Gastrocnemius medialis (tissue), 4 donors: ENCODE measurements around the gene SLX4. TPM values are rescaled to one million over a fixed set of nuclear protein-coding genes. Genes with fewer than 3 reads are reported as not detected.
"Not testable (repeated sequence)": the region's sequence is repeated elsewhere in the genome, so short reads cannot be mapped to it uniquely, and the experiment has no call there.

Experiments used
- ATAC-seq, 2 donors: fragments of 150-250 bp; one replicate each; pipeline ENCODE4 v1.9.1; 2016
- DNase-seq, 2 donors: peaks; one replicate each; pipeline ENCODE4 v3.0.0-alpha.2; 2019
- H3K27ac ChIP-seq, 4 donors: fragments of 200-600 bp; sonication (generic); 1 replicate in 1 of 4; 2 replicates in 3 of 4; pipeline ENCODE4 v1.5.1; 2016 to 2018; ENCODE audit warnings: mild to moderate bottlenecking in 2 of 4, moderate library complexity in 1 of 4
- H3K27me3 ChIP-seq, 3 donors: fragments of 200-600 bp; sonication (generic) in 2 of 3; 1 replicate in 1 of 3; 2 replicates in 2 of 3; pipeline versions ENCODE4 v1.5.1 to v1.6.0; 2016 to 2019; ENCODE audit warnings: mild to moderate bottlenecking in 1 of 3, moderate library complexity in 1 of 3
- H3K36me3 ChIP-seq, 2 donors: fragments of 200-600 bp; sonication (generic) in 1 of 2; one replicate each; pipeline ENCODE4 v1.5.1; 2017 to 2018
- H3K4me1 ChIP-seq, 2 donors: fragments of 200-600 bp; sonication (generic) in 1 of 2; one replicate each; pipeline ENCODE4 v1.5.1; 2016 to 2017; ENCODE audit warnings: mild to moderate bottlenecking in 2 of 2
- H3K4me3 ChIP-seq, 4 donors: fragments of 200-600 bp; sonication (generic) in 3 of 4; 1 replicate in 1 of 4; 2 replicates in 3 of 4; pipeline ENCODE4 v1.5.1; 2016 to 2019; ENCODE audit warnings: mild to moderate bottlenecking in 2 of 4
- H3K9me3 ChIP-seq, 3 donors: fragments of 200-600 bp; sonication (generic) in 2 of 3; 1 replicate in 1 of 3; 2 replicates in 2 of 3; pipeline ENCODE4 v1.5.1; 2016 to 2019
- POLR2A ChIP-seq, 2 donors: fragments of 450-650 bp; IDR thresholded peaks; one replicate each; pipeline ENCODE4 v1.6.1; 2017; ENCODE audit warnings: antibody characterized with exemption in 2 of 2, mild to moderate bottlenecking in 2 of 2, moderate library complexity in 2 of 2
- in situ Hi-C, 4 donors: fragments of 200-750 bp; cut with MboI; loops; one replicate each; pipeline versions ENCODE4 v1.15.0 to v1.8.0; 2017; ENCODE audit warnings: low sequenced_read_pairs in 4 of 4
- intact Hi-C: fragments of 100-400 bp; cut with DNase I; formaldehyde crosslinking; loops from one replicate; pipeline ENCODE4 v1.15.1; 2023; ENCODE audit warnings: low total_unique reads
- total RNA-seq, 4 donors: library from RNA; depleted of rRNA; stranded (reverse); fragments of >200 nt; gene quantifications; one replicate each; pipeline versions ENCODE4 v1.1.0 to v1.2.3, GENCODE V29; 2016
- TF ChIP-seq, protein P1 (sequence below), 5 experiments: fragments of 450-650 bp in 3 of 5; fragments of 200-600 bp in 2 of 5; sonication (generic) in 2 of 5; IDR thresholded peaks in 4 of 5; conservative IDR thresholded peaks in 1 of 5; 1 replicate in 4 of 5; 2 replicates in 1 of 5; pipeline ENCODE4 v1.5.1; 2016 to 2019; ENCODE audit warnings: antibody characterized with exemption in 5 of 5, mild to moderate bottlenecking in 3 of 5, moderate library complexity in 3 of 5

Gene SLX4
- total RNA-seq, 4 donors from 2014 or later = 1.8 to 3.6 (median 2.8) TPM

- Histone ChIP-seq H3K27me3 (no peaks in the 10 kb centered on the region), H3K36me3 (no peaks in the 10 kb centered on the region), H3K9me3 (no peaks in the 10 kb centered on the region), H3K4me1 (peaks cover 13 to 23% of the 10 kb centered on the region in 2 donors), H3K27ac (no peak overlapping the region), H3K4me3 (peak overlapping the region; percentile 86 to 100 (median 98))
- DNase-seq = no peak
- intact Hi-C loops (loop anchor here (5.0 kb wide), 3 partner anchors 155 to 505 kb away; partner anchors contain the start of genes ADCY9 and ZNF263), in situ Hi-C loops (no loop called here)
- ATAC-seq = no peak
- no peak for TF ChIP-seq POLR2A (IDR thresholded peaks at IDR 0.05)
- TF ChIP-seq, protein P1, sequence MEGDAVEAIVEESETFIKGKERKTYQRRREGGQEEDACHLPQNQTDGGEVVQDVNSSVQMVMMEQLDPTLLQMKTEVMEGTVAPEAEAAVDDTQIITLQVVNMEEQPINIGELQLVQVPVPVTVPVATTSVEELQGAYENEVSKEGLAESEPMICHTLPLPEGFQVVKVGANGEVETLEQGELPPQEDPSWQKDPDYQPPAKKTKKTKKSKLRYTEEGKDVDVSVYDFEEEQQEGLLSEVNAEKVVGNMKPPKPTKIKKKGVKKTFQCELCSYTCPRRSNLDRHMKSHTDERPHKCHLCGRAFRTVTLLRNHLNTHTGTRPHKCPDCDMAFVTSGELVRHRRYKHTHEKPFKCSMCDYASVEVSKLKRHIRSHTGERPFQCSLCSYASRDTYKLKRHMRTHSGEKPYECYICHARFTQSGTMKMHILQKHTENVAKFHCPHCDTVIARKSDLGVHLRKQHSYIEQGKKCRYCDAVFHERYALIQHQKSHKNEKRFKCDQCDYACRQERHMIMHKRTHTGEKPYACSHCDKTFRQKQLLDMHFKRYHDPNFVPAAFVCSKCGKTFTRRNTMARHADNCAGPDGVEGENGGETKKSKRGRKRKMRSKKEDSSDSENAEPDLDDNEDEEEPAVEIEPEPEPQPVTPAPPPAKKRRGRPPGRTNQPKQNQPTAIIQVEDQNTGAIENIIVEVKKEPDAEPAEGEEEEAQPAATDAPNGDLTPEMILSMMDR (IDR thresholded peaks at IDR 0.05 in 4 of 5, conservative IDR thresholded peaks at IDR 0.05 in 1 of 5) = no peak
Observed at GRCh38 chr16:3612510-3613466, 1.4 kb upstream of the SLX4 start.

DNA sequence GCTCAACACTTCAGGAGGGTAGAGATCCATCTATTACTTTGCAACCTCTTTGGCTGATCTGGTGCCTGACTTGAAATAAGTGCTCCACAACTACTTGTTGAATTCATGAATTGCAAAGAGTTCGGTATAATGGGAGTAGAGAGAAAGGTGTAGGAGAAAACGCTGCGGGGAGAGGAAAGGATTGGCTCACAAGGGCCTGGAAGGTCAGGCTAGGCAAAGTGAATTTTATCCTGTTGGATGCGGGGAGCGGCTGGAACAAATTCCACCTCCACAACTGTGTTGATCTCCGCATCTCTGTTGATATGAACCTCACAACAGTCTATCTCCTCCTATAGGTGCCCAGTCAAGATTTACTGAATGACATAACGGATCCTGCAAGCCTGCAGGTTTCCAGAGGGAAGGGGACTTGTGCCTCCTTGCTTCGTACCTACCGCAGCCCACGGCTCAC is 684 bp downstream of the SLX4 start:
- ATAC-seq (peak in 1 of 2 donors; percentile 13), DNase-seq (no peak)
- Histone ChIP-seq H3K27me3 (no peaks in the 10 kb centered on the region), H3K36me3 (no peaks in the 10 kb centered on the region), H3K27ac (peak overlapping the region; percentile 75 to 92 (median 88)), H3K4me3 (peak overlapping the region; percentile 86 to 99 (median 93)), H3K4me1 (peaks cover 16 to 23% of the 10 kb centered on the region in 2 donors), H3K9me3 (no peaks in the 10 kb centered on the region)
- in situ Hi-C loops = no loop called here
- intact Hi-C loops = loop anchor here (2.0 to 5.0 kb wide), 4 partner anchors 84 to 507 kb away; partner anchors contain the start of genes ADCY9 and ZNF263
- TF ChIP-seq, protein P1 (IDR thresholded peaks at IDR 0.05 in 4 of 5, conservative IDR thresholded peaks at IDR 0.05 in 1 of 5) = no peak
- TF ChIP-seq POLR2A (IDR thresholded peaks at IDR 0.05) = no peak

DNA sequence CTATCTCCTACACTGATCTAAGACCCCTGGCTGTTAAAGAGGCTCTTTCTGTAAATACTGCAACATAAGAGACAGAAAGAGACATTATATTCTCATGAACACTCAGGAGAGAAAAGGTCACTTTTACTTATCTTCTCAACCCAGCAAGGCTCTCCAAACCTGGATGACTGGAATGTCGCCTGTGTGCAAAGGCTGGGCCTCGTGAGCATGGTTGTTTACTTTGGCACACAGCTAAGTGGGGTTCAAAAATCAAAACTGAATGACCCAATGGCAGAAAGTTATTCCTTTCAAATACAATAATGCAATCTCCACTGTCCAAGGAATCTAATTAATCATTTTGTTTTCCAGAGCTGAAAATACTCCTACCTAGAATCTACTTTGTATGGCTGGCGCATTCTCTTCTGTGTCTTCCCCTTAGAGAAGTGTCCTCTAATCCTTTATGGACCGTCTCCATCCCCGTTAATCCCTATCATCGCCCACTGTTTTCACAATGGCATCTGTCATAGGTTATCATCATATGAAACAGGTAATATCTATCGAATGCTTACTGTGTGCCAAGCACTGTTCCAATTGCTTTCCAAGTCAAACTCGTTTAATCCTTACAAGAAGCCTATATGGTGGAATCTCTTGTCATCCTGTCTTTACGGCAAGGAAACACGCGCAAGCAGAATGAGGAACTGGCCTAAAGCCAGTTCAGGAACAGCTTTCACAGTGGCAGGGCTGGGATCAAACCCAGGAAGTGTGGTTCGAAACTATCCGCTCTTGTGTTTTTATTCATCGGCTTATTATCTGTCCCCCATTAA is 1.3 kb downstream of the SLX4 start:
- H3K4me1 ChIP-seq = peaks cover 16 to 23% of the 10 kb centered on the region in 2 donors
- H3K27me3 ChIP-seq = no peaks in the 10 kb centered on the region
- H3K4me3 ChIP-seq = peak overlapping the region; percentile 86 to 99 (median 93)
- intact Hi-C loops (loop anchor here (2.0 to 5.0 kb wide), 4 partner anchors 83 to 507 kb away; partner anchors contain the start of genes ADCY9 and ZNF263), in situ Hi-C loops (no loop called here)
- no peak for TF ChIP-seq POLR2A (IDR thresholded peaks at IDR 0.05)
- TF ChIP-seq, protein P1 (IDR thresholded peaks at IDR 0.05 in 4 of 5, conservative IDR thresholded peaks at IDR 0.05 in 1 of 5) = no peak
- no peak for DNase-seq
- no peaks in the 10 kb centered on the region for H3K9me3 ChIP-seq
- no peak overlapping the region for H3K27ac ChIP-seq
- ATAC-seq = no peak
- no peaks in the 10 kb centered on the region for H3K36me3 ChIP-seq

DNA sequence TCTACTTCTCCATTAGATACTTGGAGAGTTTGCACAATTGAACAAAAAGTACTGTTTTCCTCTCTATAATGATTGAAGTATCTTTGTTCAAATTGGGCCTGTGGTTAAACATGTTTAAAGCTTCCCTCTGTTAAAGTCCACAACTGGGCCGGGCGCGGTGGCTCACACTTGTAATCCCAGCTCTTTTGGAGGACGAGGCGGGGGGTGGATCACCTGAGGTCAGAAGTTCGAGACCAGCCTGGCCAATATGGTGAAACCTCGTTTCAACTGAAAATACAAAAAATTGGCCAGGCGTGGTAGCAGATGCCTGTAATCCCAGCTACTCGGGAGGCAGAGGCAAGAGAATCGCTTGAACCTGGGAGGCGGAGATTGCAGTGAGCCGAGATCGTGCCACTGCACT is 2.4 kb downstream of the SLX4 start:
- peaks cover 16 to 23% of the 10 kb centered on the region in 2 donors for H3K4me1 ChIP-seq
- H3K27me3 ChIP-seq, H3K27ac ChIP-seq, intact Hi-C loops, H3K9me3 ChIP-seq, H3K4me3 ChIP-seq, ATAC-seq, in situ Hi-C loops, H3K36me3 ChIP-seq, DNase-seq: not testable (repeated sequence)
